ENCODE measurements around the gene TFB2M.
A peak's percentile ranks its signal among the peaks of the same experiment; 100 is the strongest.
"Not testable (repeated sequence)": the region's sequence is repeated elsewhere in the genome, so short reads cannot be mapped to it uniquely, and the experiment has no call there.

The TFB2M gene

GRCh38 chr1:246582301-246583055 is 16.4 kb upstream of the TFB2M start:
- no peak for DNase-seq

GRCh38 chr1:246580497-246581370 is 14.7 kb upstream of the TFB2M start:
- DNase-seq = no peak

- DNase-seq = no peak
Measured at GRCh38 chr1:246579818-246580217, 13.8 kb upstream of the TFB2M start.

DNA sequence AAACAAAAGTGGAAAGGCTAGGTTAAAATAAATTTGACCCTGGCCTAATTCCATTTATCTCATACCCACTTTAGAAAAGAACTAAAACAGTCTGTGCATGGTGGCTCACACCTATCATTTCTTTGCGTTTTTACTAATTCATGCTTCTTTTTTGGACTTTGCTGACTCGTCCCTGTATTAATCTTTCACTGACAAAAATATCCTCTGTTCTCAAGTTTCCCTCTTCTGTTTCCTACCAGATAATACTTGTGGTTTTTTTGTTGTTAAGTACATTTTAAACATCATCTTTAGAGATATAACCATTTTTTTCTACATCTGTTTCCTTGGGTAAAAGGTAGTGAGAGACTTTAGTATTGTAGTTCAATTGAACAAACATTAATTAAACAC is 11.7 kb upstream of the TFB2M start:
- DNase-seq = no peak

DNA sequence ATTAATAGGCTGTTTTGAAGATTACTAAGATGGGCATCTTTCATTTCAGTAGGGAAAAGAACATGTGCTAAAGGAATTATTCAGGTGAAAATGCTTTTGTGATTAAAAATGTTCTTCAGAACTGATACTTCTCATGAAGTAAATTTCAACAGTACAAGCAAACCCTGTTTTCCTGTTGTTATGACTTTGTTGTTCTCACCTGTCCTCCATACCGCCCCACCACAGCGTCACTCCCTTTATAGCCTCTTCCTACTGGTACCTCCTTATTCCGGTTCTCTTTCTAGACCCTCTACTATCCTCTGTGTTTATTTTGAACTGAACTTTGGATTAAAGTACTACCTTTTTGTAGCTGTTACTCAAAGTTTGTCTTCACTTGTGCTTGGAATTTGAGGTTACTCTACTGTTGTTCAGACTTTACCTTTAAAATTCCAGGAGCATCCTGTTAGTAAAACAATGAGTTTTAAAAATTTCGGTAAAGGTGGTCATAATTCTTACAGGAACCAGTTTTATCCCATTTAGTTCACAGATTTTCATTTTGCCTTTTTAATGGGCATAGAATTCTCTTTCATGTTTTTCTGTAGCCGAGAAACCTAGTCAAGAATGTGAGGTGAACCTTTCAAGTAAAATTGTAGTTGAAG is 11.1 kb upstream of the TFB2M start:
- DNase-seq = no peak

- no peak for DNase-seq
Measured at GRCh38 chr1:246576709-246577032, 10.6 kb upstream of the TFB2M start.

DNA sequence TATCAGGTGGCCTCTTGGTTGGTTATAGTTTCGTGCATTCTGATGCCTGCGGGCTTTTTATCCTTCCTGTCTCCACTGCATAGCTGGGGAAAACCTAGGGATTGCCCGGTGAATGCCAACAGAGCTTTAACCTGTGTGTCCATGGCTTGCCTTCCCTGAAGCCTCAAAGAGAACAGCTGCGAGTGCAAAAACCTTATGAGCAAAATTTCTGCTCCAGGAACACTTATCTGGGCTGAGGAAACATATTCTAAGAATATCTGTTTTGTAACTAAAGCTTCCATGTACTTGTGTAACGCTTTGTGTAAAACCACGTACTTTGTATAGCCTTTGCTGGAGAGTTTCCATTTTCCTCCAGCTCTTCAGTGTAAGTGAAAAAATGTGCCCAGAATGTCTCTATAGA is 7.4 kb upstream of the TFB2M start:
- DNase-seq = no peak

DNA sequence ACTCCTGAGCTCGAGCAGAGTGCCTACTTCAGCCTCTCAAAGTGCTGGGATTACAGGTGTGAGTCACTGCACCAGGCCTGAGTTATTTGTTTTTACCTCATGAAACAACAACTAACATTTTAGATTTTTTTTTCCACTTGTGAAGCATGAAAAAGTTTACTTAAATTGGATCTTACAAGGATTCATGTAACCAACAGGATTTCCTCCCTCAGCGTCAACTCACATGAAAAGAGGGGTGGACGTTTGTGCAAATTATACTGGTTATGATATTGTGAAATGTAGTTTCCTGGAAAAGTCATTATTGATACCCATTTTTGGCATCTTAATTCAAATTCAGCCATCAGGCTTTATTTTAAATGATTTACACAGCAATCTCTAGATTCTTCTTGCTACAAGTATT is 6.7 kb upstream of the TFB2M start:
- DNase-seq = no peak

- no peak for DNase-seq
Measured at GRCh38 chr1:246571953-246572352, 5.9 kb upstream of the TFB2M start.

- DNase-seq = not testable (repeated sequence)
Measured at GRCh38 chr1:246571309-246571708, 5.2 kb upstream of the TFB2M start.

- peak; percentile 71 for DNase-seq
Measured at GRCh38 chr1:246569248-246570238, 3.5 kb upstream of the TFB2M start.

DNA sequence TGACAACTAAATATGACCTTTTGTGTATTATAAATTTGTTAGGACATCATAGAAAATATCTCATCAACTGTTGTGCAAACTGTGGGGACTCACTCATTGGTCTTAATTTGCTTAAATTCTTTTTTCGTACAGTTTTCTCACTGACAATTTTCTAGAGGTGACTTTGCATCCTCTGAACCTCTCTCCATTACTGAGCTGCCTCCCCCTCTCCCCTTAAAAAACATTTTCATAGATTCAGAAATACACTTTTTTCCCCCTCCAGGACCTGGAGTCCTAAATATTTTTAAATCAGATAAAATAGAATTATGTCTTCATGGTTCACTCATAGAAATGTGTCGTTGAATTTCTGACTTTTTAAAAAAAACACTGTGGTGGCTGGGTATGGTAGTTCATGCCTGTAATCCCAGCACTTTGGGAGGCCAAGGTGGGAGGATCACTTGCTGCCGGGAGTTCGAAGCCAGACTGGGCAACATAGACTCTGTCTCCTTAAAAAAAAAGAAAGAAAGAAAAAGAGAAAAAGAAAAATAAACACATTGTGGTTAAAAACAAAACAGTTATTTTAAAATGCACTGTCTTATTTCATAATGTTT is 1.7 kb upstream of the TFB2M start:
- DNase-seq = no peak

GRCh38 chr1:246566813-246567645 is 968 bp upstream of the TFB2M start:
- DNase-seq = peak; percentile 41

GRCh38 chr1:246565751-246566127 is 322 bp downstream of the TFB2M start:
- no peak for DNase-seq

DNA sequence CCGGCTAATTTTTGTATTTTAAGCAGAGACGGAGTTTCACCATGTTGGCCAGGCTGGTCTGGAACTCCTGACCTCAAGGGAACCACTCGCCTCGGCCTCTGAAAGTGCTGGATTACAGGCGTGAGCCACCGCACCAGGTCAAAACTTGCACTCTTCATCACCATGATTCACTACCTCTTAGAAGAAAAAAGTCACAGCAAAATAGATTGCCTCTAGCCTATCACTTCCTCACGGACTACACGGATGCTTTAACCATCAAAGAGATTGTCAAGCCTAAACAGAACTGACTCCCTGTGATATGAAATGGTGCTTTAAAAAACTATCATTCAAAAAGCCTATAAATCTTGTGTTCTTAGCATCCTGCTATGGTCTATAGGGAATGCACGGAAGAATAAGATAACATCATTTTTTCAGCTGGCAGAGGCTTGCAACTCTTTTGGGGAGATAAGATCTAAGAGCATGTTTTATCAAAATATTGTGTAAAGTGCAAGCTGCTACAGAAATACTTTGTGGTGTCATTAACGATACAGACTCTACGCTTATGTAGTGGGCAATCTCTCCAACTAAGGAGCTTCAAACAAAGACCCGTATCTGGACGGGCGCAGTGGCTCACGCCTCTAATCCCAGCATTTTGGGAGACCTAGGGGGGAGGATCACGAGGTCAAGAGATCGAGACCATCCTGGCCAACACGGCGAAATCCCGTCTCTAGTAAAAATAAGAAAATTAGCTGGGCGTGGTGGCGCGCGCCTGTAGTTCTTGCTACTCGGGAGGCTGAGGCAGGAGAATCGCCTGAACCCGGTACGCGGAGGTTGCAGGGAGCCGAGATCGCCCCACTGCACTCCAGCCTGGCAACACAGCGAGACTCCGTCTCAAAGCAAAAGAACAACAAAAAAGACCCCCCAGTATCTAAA is 966 bp downstream of the TFB2M start:
- DNase-seq = no peak

- not testable (repeated sequence) for DNase-seq
Measured at GRCh38 chr1:246560833-246561232, 5.2 kb downstream of the TFB2M start.

DNA sequence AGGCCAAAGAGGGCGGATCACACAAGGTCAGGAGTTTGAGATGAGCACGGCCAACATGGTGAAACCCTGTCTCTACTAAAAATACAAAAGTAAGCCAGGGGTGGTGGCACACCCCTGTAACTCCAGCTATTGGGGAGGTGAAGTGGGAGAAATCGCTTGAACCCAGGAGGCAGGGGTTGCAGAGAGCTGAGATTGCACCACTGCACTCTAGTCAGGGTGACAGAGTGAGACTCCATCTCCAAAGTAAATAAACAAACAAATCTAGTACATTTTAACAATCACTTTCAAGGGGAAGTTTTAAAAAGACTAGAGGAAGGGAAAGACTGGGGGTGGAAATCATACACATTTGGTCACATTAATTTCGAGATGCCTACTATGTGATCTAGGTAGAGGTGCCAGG is 6.8 kb downstream of the TFB2M start:
- DNase-seq = no peak

DNA sequence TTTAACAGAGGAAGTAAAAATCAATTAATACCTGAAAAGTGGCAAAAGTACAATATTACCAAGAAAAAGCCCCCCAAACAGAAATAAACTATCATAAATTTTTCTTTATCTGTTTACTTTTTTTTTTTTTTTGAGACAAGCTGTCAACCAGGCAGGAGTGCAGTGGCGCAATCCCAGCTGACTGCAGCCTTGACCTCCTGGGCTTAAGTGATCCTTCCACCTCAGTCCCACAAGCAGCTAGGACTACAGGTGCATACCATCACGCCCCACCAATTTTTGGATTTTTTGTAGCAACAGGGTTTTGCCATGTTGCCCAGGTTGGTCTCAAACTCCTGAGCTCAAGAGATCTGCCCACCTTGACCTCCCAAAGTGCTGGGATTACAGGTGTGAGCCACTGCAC is 8.0 kb downstream of the TFB2M start:
- DNase-seq = no peak

GRCh38 chr1:246554201-246554600 is 11.9 kb downstream of the TFB2M start:
- DNase-seq = no peak

GRCh38 chr1:246552110-246552509 is 14.0 kb downstream of the TFB2M start:
- no peak for DNase-seq

Measured in activated CD4-positive, alpha-beta T cell treated with anti-CD3 and anti-CD28 coated beads, Interleukin-10, Interleukin-2, amounts not matched to agents 100 ng/mL and 50 ng/mL, durations not matched to agents 16 hours and 8 hours (primary cell).